Stomach (tissue), 4 donors: Measurements from ENCODE around the gene HILPDA.

Source experiments
- CTCF ChIP-seq, 7 experiments: fragments of 450-650 bp in 4 of 7; fragments of 200-600 bp in 3 of 7; sonication (generic) in 3 of 7; IDR thresholded peaks; one replicate each; pipeline ENCODE4 v1.5.1; 2016 to 2019; ENCODE audit warnings: antibody characterized with exemption in 7 of 7, control low read depth in 2 of 7, mild to moderate bottlenecking in 1 of 7
- EP300 ChIP-seq: sonication (generic); formaldehyde crosslinking; IDR thresholded peaks from one replicate; pipeline ENCODE4 v1.6.1; 2017; ENCODE audit warnings: antibody characterized with exemption
- POLR2A ChIP-seq, 4 donors: fragments of 450-650 bp; IDR thresholded peaks; one replicate each; pipeline ENCODE4 v1.6.1; 2016; ENCODE audit warnings: antibody characterized with exemption in 4 of 4, control low read depth in 2 of 4, mild to moderate bottlenecking in 1 of 4, moderate library complexity in 1 of 4
- POLR2AphosphoS5 ChIP-seq, 3 donors: sonication (generic); formaldehyde crosslinking; IDR thresholded peaks; one replicate each; pipeline ENCODE4 v1.6.1; 2016; ENCODE audit warnings: antibody characterized with exemption in 3 of 3

GRCh38 chr7:128462460-128462859 lies 6.8 kb downstream of the HILPDA start:
- TF ChIP-seq CTCF (IDR thresholded peaks at IDR 0.05) (no peak), POLR2A (IDR thresholded peaks at IDR 0.05) (no peak), POLR2AphosphoS5 (IDR thresholded peaks at IDR 0.05) (no peak), EP300 (no peak)
